ENCODE measurements around the gene PPM1F. TPM values are rescaled to one million over a fixed set of nuclear protein-coding genes. Genes with fewer than 3 reads are reported as not detected.
"Not testable (repeated sequence)": the region's sequence is repeated elsewhere in the genome, so short reads cannot be mapped to it uniquely, and the experiment has no call there.

Gene PPM1F
- total RNA-seq, 1 experiment from 2014 or later = 54.8 TPM

DNA sequence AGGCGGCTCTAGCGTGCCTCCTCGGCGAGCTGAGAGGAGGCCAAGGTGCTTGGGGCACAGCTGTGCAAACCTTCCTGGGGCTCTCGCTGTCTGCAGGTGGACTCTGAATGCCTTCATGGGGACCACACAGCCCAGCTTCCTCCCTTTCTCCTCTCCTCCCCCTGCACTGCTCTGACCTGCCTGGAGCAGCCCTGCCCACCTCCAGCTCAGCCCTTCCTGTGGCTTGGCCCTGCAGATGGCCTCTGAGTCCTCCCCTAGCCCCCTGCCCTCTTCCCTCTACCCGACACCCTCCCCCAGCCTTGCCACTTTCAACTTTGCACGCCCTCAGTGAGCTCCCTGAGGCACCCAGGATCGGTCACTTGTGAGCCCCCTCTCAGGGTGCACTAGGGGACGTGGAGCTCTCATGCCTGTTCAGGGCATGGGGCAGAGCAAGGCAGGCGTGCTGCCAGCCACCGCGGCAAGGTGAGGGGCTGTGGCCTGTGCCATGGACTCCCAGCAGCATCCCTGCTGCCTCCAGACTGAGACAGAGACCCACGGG, 31.4 kb downstream of the PPM1F start:
- Histone ChIP-seq H3K4me3 (no peak overlapping the region), H3K4me1 (replicated peaks) (peaks cover 10% of the 10 kb centered on the region; the same call in 1 of the 2 replicates), H3K9me3 (replicated peaks) (no peaks in the 10 kb centered on the region), H3K27ac (no peak overlapping the region), H3K27me3 (replicated peaks) (no peaks in the 10 kb centered on the region), H3K36me3 (peaks cover 18% of the 10 kb centered on the region; the same call in 1 of the 2 replicates)
- no peak for DNase-seq (ENCODE audit: low read depth in 1 of 2, low spot score in 2 of 2)

DNA sequence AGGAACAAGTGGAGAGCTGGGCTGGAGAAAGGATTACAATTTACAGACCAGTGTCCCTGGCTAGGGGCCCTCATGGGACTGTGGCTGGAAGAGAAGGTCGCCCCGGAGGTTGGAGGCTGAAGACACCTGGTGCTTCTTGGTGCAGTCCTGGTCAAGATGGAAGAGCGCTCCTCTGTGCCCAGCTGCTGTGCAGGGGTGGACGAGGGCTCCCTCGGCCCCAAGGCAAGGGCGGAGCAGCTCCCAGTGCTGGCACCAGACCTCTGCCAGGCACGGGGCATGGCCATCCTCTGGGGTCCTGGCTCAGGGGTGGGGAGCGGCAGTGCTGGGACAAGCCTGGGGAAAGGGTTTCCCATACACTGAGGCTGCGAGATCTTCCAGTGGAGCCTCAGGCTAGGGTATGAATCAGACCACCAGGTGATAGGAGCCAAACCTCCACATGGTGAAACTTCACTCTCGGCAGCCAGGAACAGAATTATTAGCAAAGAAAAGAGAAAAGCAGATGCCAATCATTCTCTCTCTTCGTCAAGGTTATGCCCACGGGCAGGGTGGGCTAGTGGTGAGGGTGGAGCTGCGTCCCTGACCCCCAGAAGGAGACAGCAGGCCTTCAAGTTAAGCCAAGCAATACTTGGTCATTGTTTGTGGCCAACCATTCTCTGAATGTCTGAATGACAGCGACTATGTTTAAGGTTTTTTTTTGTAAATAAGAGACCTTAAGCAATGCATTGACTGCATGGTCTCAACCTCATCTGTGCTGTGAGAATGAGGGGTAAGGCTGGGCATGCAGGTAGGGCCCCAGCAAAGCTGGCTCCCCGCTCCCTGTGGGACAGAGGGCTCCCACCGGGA, 32.1 kb downstream of the PPM1F start:
- no peak for DNase-seq (ENCODE audit: low read depth in 1 of 2, low spot score in 2 of 2)
- Histone ChIP-seq H3K4me1 (replicated peaks) (peaks cover 10% of the 10 kb centered on the region; the same call in 1 of the 2 replicates), H3K27me3 (replicated peaks) (no peaks in the 10 kb centered on the region), H3K27ac (no peak overlapping the region), H3K36me3 (peaks cover 16% of the 10 kb centered on the region; the same call in 1 of the 2 replicates), H3K9me3 (replicated peaks) (no peaks in the 10 kb centered on the region), H3K4me3 (no peak overlapping the region)

GRCh38 chr22:21919526-21920307, 32.9 kb downstream of the PPM1F start:
- no peak for DNase-seq (ENCODE audit: low read depth in 1 of 2, low spot score in 2 of 2)
- Histone ChIP-seq H3K27ac (no peak overlapping the region), H3K27me3 (replicated peaks) (no peaks in the 10 kb centered on the region), H3K36me3 (peaks cover 13% of the 10 kb centered on the region; the same call in 1 of the 2 replicates), H3K4me1 (replicated peaks) (peaks cover 10% of the 10 kb centered on the region; the same call in 1 of the 2 replicates), H3K9me3 (replicated peaks) (no peaks in the 10 kb centered on the region), H3K4me3 (no peak overlapping the region)

- H3K4me1 ChIP-seq (replicated peaks) = peaks cover 10% of the 10 kb centered on the region; the same call in 1 of the 2 replicates
- H3K27ac ChIP-seq = no peak overlapping the region
- no peaks in the 10 kb centered on the region for H3K27me3 ChIP-seq (replicated peaks)
- no peak for DNase-seq (ENCODE audit: low read depth in 1 of 2, low spot score in 2 of 2)
- H3K9me3 ChIP-seq (replicated peaks) = no peaks in the 10 kb centered on the region
- H3K4me3 ChIP-seq = no peak overlapping the region
- H3K36me3 ChIP-seq = peaks cover 13% of the 10 kb centered on the region; the same call in 1 of the 2 replicates
Observed at GRCh38 chr22:21918466-21919185, 34.0 kb downstream of the PPM1F start.

- H3K27ac ChIP-seq = no peak overlapping the region
- no peaks in the 10 kb centered on the region for H3K27me3 ChIP-seq (replicated peaks)
- H3K4me3 ChIP-seq = no peak overlapping the region
- no peaks in the 10 kb centered on the region for H3K9me3 ChIP-seq (replicated peaks)
- DNase-seq (ENCODE audit: low read depth in 1 of 2, low spot score in 2 of 2) = no peak
- peaks cover 10% of the 10 kb centered on the region; the same call in 1 of the 2 replicates for H3K4me1 ChIP-seq (replicated peaks)
- H3K36me3 ChIP-seq = peaks cover 9% of the 10 kb centered on the region; the same call in 1 of the 2 replicates
Observed at GRCh38 chr22:21917959-21918261, 34.7 kb downstream of the PPM1F start.

DNA sequence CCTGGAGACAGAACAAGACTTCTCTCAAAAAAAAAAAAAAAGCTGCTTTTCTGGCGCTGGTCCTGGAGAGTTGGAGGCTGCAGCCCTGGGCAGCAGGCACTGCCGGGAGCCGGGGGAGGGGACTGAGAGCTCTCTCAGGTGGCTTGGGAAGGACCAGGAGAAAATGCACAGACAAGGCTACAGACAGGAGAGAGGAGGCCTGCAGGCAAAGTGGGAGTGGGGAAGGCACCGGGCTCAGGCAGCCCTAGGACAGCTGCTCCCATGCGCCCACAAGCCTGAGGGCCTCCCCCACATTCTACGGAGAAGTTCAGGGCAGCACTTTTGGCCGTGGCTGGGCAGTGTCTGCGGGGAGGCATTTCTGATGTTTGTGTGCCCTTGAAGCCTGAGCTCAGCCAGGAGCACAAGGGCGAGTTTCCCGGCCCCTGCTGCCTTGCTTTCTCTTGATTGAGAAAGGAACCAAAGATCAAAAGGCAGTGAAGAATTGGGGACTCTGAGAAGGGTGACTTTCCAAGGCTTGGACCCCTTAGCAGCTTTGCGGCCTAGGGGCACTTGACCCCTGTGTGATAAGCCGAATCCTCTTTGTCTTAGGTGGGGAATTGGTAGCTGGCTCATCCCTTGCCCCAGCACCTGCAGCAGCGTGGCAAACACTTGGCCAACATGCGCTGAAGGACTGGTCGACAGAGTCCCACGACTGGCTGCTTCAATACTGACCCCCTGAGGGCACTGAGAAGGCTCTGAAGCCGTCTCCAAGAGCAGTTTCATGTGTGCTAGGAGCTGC, 35.3 kb downstream of the PPM1F start:
- no peak overlapping the region for H3K4me3 ChIP-seq
- no peak for DNase-seq (ENCODE audit: low read depth in 1 of 2, low spot score in 2 of 2)
- peaks cover 4% of the 10 kb centered on the region; the same call in 1 of the 2 replicates for H3K36me3 ChIP-seq
- H3K27me3 ChIP-seq (replicated peaks) = no peaks in the 10 kb centered on the region
- H3K9me3 ChIP-seq (replicated peaks) = no peaks in the 10 kb centered on the region
- H3K27ac ChIP-seq = no peak overlapping the region
- peaks cover 7% of the 10 kb centered on the region; the same call in 1 of the 2 replicates for H3K4me1 ChIP-seq (replicated peaks)

- no peaks in the 10 kb centered on the region; the same call in 1 of the 2 replicates for H3K36me3 ChIP-seq
- no peak for DNase-seq (ENCODE audit: low read depth in 1 of 2, low spot score in 2 of 2)
- peaks cover under 1% of the 10 kb centered on the region; the same call in 1 of the 2 replicates for H3K4me1 ChIP-seq (replicated peaks)
- no peaks in the 10 kb centered on the region for H3K9me3 ChIP-seq (replicated peaks)
- H3K4me3 ChIP-seq = no peak overlapping the region
- no peaks in the 10 kb centered on the region for H3K27me3 ChIP-seq (replicated peaks)
- H3K27ac ChIP-seq = no peak overlapping the region
Observed at GRCh38 chr22:21916309-21916918, 36.2 kb downstream of the PPM1F start.

GRCh38 chr22:21915624-21916308, 36.9 kb downstream of the PPM1F start:
- Histone ChIP-seq H3K36me3 (no peaks in the 10 kb centered on the region; the same call in 1 of the 2 replicates), H3K4me1 (replicated peaks) (no peaks in the 10 kb centered on the region), H3K9me3 (replicated peaks) (no peaks in the 10 kb centered on the region), H3K4me3 (no peak overlapping the region), H3K27me3 (replicated peaks) (no peaks in the 10 kb centered on the region), H3K27ac (no peak overlapping the region)
- no peak for DNase-seq (ENCODE audit: low read depth in 1 of 2, low spot score in 2 of 2)

GRCh38 chr22:21914033-21914642, 38.5 kb downstream of the PPM1F start:
- H3K27me3 ChIP-seq (replicated peaks); H3K4me1 ChIP-seq (replicated peaks); H3K36me3 ChIP-seq; H3K27ac ChIP-seq; H3K9me3 ChIP-seq (replicated peaks); H3K4me3 ChIP-seq; DNase-seq (ENCODE audit: low read depth in 1 of 2, low spot score in 2 of 2): not testable (repeated sequence)

DNA sequence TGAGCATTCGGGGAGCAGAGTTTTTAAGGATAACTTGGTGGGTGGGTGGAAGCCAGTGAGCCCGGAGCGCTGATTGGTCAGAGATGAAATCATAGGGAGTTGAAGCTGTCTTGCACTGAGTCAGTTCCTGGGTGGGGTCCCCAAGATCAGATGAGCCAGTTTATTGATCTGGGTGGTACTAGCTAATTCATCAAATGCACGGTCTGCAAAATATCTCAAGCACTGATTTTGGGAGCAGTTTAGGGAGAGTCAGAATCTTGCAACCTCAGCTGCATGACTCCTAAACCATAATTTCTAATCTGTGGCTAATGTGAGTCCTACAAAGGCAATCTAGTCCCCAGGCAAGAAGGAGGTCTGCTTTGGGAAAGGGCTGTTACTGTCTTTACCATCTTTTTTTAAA, 42.3 kb downstream of the PPM1F start:
- not testable (repeated sequence) for H3K27me3 ChIP-seq (replicated peaks); H3K4me3 ChIP-seq; H3K36me3 ChIP-seq; H3K9me3 ChIP-seq (replicated peaks); DNase-seq (ENCODE audit: low read depth in 1 of 2, low spot score in 2 of 2); H3K27ac ChIP-seq; H3K4me1 ChIP-seq (replicated peaks)

- Histone ChIP-seq H3K27me3 (replicated peaks) (no peaks in the 10 kb centered on the region), H3K27ac (no peak overlapping the region), H3K4me3 (no peak overlapping the region), H3K36me3 (no peaks in the 10 kb centered on the region), H3K4me1 (replicated peaks) (no peaks in the 10 kb centered on the region), H3K9me3 (replicated peaks) (no peaks in the 10 kb centered on the region)
- no peak for DNase-seq (ENCODE audit: low read depth in 1 of 2, low spot score in 2 of 2)
Observed at GRCh38 chr22:21909871-21910270, 42.8 kb downstream of the PPM1F start.

Data from SJSA1 (cell line).